ENCODE results near the gene BMI1.

BMI1 gene

GRCh38 chr10:22324893-22325271, 4.0 kb downstream of the BMI1 start:
- peak overlapping the region; percentile 82 to 84 for H3K4me3 Mint-ChIP-seq
- no peak for ATAC-seq (replicated peaks)
- DNase-seq = no peak
- no peaks in the 10 kb centered on the region for H3K27me3 Mint-ChIP-seq
- no peaks in the 10 kb centered on the region for H3K9me3 Mint-ChIP-seq
- H3K27ac Mint-ChIP-seq = peak overlapping the region; percentile 92
- H3K4me1 Mint-ChIP-seq = peaks cover 26 to 47% of the 10 kb centered on the region in 2 donors
- peaks cover 10 to 20% of the 10 kb centered on the region in 2 donors for H3K36me3 Mint-ChIP-seq

GRCh38 chr10:22325272-22326144, 4.6 kb downstream of the BMI1 start:
- H3K36me3 Mint-ChIP-seq = peaks cover 9 to 18% of the 10 kb centered on the region in 2 donors
- H3K27me3 Mint-ChIP-seq = no peaks in the 10 kb centered on the region
- ATAC-seq (replicated peaks) = peak; percentile 46 to 50
- peak overlapping the region; percentile 82 to 84 for H3K4me3 Mint-ChIP-seq
- peak overlapping the region; percentile 92 for H3K27ac Mint-ChIP-seq
- H3K9me3 Mint-ChIP-seq = no peaks in the 10 kb centered on the region
- peak; percentile 51 for DNase-seq
- H3K4me1 Mint-ChIP-seq = peaks cover 23 to 43% of the 10 kb centered on the region in 2 donors

DNA sequence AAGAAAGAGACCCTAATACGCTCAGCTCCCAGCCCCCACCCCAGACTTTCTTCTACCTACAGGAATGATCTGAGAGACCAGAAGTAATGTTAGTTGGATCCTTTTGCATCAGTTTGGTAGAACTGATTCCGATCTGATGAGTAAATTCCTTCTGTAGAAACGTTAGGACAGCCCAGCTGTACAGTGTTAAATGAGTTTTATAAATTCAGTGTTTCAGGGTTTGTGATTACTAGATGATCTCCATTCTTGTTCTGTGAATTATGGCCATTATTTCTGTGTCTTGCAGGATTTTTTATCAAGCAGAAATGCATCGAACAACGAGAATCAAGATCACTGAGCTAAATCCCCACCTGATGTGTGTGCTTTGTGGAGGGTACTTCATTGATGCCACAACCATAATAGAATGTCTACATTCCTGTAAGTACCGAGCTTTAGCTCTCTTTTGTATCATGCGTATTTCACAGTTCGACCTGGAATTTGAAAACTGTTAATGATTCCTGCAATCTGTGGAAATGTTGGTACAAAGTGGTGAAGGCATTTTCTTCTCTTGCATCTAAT, 5.3 kb downstream of the BMI1 start:
- no peak for DNase-seq
- no peaks in the 10 kb centered on the region for H3K27me3 Mint-ChIP-seq

GRCh38 chr10:22329150-22329549, 8.3 kb downstream of the BMI1 start:
- Mint-ChIP-seq H3K4me1 (peaks cover 19 to 33% of the 10 kb centered on the region in 2 donors), H3K4me3 (no peak overlapping the region), H3K36me3 (peaks cover 9 to 21% of the 10 kb centered on the region in 2 donors), H3K27ac (no peak overlapping the region), H3K9me3 (peaks cover 2 to 3% of the 10 kb centered on the region in 2 donors), H3K27me3 (peaks cover 4 to 5% of the 10 kb centered on the region in 2 donors)
- DNase-seq (no peak), ATAC-seq (replicated peaks) (no peak)

More for the DNA sequence above, 5.3 kb downstream of the BMI1 start:
- no peaks in the 10 kb centered on the region for H3K9me3 Mint-ChIP-seq
- peak overlapping the region; percentile 68 to 82 for H3K4me3 Mint-ChIP-seq
- no peak for ATAC-seq (replicated peaks)
- H3K27ac Mint-ChIP-seq = peak overlapping the region; percentile 54
- H3K36me3 Mint-ChIP-seq = peaks cover 9 to 18% of the 10 kb centered on the region in 2 donors
- H3K4me1 Mint-ChIP-seq = peaks cover 23 to 43% of the 10 kb centered on the region in 2 donors

- peaks cover 11 to 34% of the 10 kb centered on the region in 2 donors for H3K4me1 Mint-ChIP-seq
- ATAC-seq (replicated peaks) = no peak
- H3K9me3 Mint-ChIP-seq = peaks cover 2 to 3% of the 10 kb centered on the region in 2 donors
- no peak for DNase-seq
- H3K4me3 Mint-ChIP-seq = no peak overlapping the region
- H3K36me3 Mint-ChIP-seq = peaks cover 13 to 21% of the 10 kb centered on the region in 2 donors
- H3K27me3 Mint-ChIP-seq = peaks cover 11 to 21% of the 10 kb centered on the region in 2 donors
- no peak overlapping the region for H3K27ac Mint-ChIP-seq
These were observed 11.3 kb downstream of the BMI1 start for GRCh38 chr10:22332116-22332692.

DNA sequence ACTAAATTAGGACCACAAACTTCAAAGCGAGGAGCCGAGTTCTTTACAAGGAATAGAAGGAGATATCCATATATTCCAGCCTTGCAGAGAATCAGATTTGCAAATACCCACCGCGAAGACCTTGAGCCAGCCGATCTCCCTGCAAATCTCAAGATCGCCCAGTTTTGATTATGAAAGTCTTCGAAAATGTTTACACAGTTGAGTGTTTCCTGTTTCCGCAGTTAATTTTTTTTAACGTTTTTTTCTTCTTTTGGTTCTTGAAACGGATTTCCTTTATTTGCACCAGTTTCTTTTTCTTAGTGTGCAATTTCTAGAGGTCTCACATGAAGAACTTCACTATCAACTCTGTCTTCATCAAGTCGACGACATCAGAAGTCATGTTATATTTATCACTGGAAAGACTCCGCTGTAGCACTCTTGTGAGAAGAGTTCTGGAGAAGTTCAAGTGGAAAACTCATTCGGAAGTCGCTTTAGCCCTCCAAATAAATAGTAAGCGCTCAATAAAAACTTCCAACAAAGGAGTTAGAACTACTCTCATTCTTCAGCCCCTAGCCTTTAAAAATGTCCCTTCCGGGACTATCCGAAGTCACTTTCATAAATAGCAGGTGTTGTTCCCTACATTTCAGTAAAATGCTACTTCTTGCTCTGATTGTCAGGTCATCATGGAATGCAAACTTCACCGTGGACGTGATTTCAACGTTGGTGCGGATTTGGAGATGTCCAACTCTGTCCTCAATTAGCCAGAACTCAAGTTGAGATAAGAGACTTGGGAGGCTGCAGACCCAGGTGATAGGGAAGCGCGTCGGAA, 12.5 kb downstream of the BMI1 start:
- DNase-seq (no peak), ATAC-seq (replicated peaks) (no peak)
- Mint-ChIP-seq H3K27me3 (peaks cover 15 to 26% of the 10 kb centered on the region in 2 donors), H3K9me3 (peaks cover 2 to 3% of the 10 kb centered on the region in 2 donors), H3K27ac (peak overlapping the region; percentile 70), H3K4me1 (peaks cover 11 to 34% of the 10 kb centered on the region in 2 donors), H3K36me3 (peaks cover 13 to 18% of the 10 kb centered on the region in 2 donors), H3K4me3 (peak overlapping the region; percentile 68 to 71)

DNA sequence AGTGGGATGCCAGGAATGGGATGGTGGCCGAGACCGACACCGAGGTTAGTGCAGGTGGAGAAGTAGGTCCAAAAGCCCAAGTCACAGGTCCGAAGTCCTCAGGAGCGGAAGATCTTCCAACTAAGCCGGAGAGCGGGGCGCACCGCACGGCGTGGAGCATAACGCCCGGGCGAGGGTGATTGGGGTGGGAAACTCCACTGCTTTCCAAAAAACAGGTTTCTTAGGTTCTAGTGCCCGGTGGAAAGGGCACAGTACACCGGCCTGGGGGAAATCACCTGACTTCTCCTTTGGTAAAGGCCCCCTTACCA, 13.0 kb downstream of the BMI1 start:
- Mint-ChIP-seq H3K27ac (peak overlapping the region; percentile 62), H3K36me3 (peaks cover 13 to 18% of the 10 kb centered on the region in 2 donors), H3K4me3 (peak overlapping the region; percentile 68 to 71), H3K27me3 (peaks cover 18 to 26% of the 10 kb centered on the region in 2 donors), H3K9me3 (peaks cover 2 to 3% of the 10 kb centered on the region in 2 donors), H3K4me1 (peaks cover 11 to 34% of the 10 kb centered on the region in 2 donors)
- no peak for ATAC-seq (replicated peaks)
- no peak for DNase-seq

DNA sequence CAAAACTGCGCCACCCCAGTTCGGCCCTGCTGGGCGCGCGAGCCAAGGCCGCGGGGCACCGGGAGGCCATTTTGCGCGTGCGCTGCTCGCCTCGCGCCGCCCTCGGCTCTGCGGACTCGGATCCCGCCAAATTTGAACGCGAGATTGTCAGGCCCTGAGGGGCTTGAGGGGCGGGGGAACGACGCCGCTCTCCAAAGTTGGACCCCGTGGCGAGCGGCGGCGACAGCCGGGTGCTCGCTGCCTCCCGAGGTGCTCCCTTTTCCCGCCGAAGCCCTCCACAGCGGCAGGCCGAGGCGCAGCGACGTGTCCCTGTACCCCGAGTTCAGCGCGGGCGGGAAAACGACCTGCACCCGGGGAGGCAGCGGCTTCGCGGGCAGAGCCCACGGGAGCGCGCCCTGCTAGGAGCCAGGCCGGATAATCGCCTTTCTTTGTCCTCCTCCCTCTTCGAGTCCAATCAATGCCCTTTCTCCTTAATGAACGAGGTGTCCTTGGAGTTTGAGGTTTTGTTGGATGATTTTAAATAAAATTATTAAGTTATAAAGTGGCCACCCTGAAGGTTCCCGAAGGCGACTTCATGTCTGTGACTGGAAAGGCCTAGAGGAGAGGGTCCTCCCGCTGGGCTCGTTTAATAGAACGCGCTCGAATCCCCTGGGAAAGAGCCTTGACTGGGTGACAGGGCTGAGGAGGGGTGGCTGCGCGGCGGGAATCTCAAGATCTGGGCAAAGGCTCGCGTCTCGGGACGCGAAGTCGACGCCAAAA, 13.7 kb downstream of the BMI1 start:
- Mint-ChIP-seq H3K27me3 (peaks cover 18 to 26% of the 10 kb centered on the region in 2 donors), H3K4me1 (peaks cover 11 to 34% of the 10 kb centered on the region in 2 donors), H3K4me3 (peak overlapping the region; percentile 88 to 92), H3K27ac (peak overlapping the region; percentile 96), H3K9me3 (peaks cover 2 to 3% of the 10 kb centered on the region in 2 donors), H3K36me3 (peaks cover 8 to 12% of the 10 kb centered on the region in 2 donors)
- ATAC-seq (replicated peaks) = peak in 1 of 2 donors; percentile 6
- no peak for DNase-seq

DNA sequence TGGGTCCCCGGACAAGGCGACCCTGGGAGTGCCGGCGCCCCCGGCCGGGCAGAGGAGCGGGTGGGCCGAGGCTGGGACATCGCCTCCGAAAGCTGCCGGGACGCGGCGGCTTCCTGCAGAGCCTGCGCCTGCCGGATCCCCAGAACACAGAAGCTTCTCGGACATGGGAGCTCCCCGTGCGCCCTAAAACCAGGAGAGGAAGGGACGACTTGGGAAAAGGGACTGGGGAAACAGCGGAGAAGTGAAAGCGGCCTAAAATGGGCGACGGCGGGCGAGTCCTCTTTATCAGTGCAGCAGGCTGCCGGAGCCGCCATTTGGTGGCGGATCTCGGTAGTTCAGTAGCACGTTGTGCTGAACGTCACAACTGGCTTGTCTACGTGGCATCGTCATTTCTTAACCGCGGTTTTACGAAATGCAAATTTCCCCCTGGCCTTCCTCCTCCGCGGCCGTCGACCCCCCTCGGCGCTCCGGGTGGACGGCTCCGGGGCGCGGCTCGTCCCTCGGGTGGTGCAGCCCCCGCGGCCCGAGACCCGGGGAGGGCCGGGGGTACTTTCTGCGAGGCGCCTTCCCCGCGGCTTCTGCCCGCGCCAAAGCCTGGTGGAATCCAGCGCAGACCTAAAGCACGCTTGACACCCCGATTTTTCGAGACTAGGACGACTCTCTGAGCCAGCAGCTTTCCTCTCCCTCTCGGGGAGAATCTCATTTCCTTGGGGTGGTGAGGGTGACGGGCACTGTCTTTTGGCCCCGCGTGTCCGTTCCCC, 14.5 kb downstream of the BMI1 start:
- peaks cover 2 to 3% of the 10 kb centered on the region in 2 donors for H3K9me3 Mint-ChIP-seq
- peak overlapping the region; percentile 96 for H3K27ac Mint-ChIP-seq
- H3K27me3 Mint-ChIP-seq = peaks cover 18 to 26% of the 10 kb centered on the region in 2 donors
- peak overlapping the region; percentile 88 to 92 for H3K4me3 Mint-ChIP-seq
- H3K4me1 Mint-ChIP-seq = peaks cover 14 to 34% of the 10 kb centered on the region in 2 donors
- DNase-seq (peak; percentile 56), ATAC-seq (replicated peaks) (peak; percentile 71 to 72)
- H3K36me3 Mint-ChIP-seq = peaks cover 4 to 8% of the 10 kb centered on the region in 2 donors

- Mint-ChIP-seq H3K27me3 (peaks cover 21 to 42% of the 10 kb centered on the region in 2 donors), H3K27ac (no peak overlapping the region), H3K9me3 (peaks cover 2 to 3% of the 10 kb centered on the region in 2 donors), H3K36me3 (peaks cover 4 to 6% of the 10 kb centered on the region in 2 donors), H3K4me1 (peaks cover 17 to 36% of the 10 kb centered on the region in 2 donors), H3K4me3 (no peak overlapping the region)
- ATAC-seq (replicated peaks) = no peak
- no peak for DNase-seq
These were observed 17.4 kb downstream of the BMI1 start for GRCh38 chr10:22338185-22338900.

DNA sequence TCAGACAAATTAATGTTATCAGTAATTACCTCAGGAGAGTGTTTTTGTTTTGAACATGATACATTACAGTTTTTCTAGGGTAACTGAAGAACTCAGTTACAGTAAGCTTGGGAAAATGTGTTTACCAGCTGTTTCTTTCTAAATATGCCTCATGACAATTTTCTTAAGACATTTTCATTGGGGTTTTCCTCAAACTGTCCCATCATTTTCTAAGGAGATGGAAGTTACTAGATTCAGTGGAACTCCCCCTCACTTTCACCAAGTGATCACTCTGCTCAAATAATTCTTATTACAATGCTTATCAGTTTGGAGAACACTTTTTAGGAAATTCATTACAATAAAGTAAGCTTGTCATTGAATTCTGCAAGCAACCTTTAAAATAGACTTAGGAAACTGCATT, 18.0 kb downstream of the BMI1 start:
- DNase-seq (no peak), ATAC-seq (replicated peaks) (no peak)
- Mint-ChIP-seq H3K27me3 (peaks cover 21 to 42% of the 10 kb centered on the region in 2 donors), H3K27ac (no peak overlapping the region), H3K36me3 (peaks cover under 1 to 4% of the 10 kb centered on the region in 2 donors), H3K4me1 (peaks cover 11 to 35% of the 10 kb centered on the region in 2 donors), H3K4me3 (no peak overlapping the region), H3K9me3 (no peaks in the 10 kb centered on the region)

DNA sequence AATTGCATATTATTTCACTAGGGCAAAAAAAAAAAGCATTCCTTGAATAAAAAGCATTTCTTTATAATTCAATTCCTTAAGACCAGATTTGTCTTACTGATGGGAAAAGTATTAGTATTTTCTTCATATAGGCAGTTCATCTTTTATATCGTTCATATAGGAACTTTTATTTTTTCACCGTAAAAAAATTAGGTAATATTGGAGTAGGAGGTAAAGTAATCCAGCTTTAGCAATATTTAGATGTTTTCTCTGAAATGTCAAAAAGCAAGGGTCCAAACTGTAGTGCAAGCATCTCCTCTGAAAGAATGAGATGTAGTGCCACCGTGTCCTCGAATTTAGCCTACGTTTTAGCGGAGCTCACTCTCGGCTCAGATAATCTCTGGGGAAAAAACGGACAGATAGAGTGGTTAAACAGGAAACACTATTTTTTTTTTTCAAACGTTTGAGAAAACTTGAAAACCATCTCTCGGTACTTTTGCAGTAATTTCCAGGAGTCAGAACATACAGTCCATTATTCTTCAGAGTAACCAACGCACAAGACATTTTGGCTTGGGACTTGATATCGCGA, 18.9 kb downstream of the BMI1 start:
- DNase-seq = no peak
- Mint-ChIP-seq H3K27ac (peak overlapping the region; percentile 96), H3K9me3 (no peaks in the 10 kb centered on the region), H3K27me3 (peaks cover 28 to 51% of the 10 kb centered on the region in 2 donors), H3K4me3 (peak overlapping the region; percentile 85 to 90), H3K4me1 (peaks cover 14 to 39% of the 10 kb centered on the region in 2 donors), H3K36me3 (peaks cover 0 to 4% of the 10 kb centered on the region in 2 donors)
- peak; percentile 4 to 16 for ATAC-seq (replicated peaks)
